A204.1 (cell line): ENCODE measurements around the gene CMTR2.

ENCODE experiments used
- FAIRE-seq: peaks from 2 replicates; lab custom pipeline; 2012; peaks lifted over from hg19 to GRCh38; lab: Jason Lieb, UNC

Gene CMTR2

GRCh38 chr16:71276589-71277334 lies 12.4 kb downstream of the CMTR2 start:
- FAIRE-seq, result no peak

- FAIRE-seq, result no peak
Observed at GRCh38 chr16:71273384-71273783, 15.8 kb downstream of the CMTR2 start.

DNA sequence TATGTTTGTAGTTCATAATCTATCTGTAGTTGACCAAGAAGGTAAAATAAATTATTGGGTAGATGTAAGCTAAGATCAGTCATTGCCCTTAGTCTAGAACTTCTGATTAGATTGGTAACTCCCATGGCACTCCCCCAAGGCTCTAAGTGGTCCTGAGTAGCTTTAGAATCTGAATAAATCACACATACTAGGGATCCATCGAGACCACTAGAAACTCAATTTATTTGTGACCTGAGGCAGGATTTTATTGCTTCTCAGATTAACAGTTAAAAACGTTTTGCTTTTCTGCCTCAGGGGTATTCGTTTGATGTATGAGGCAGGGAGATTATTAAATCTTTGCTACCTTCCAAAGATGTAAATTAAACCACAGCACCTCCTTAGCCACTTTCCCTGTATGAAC lies 24.9 kb downstream of the CMTR2 start:
- FAIRE-seq, result no peak

GRCh38 chr16:71263582-71263981 lies 25.6 kb downstream of the CMTR2 start:
- no peak for FAIRE-seq

DNA sequence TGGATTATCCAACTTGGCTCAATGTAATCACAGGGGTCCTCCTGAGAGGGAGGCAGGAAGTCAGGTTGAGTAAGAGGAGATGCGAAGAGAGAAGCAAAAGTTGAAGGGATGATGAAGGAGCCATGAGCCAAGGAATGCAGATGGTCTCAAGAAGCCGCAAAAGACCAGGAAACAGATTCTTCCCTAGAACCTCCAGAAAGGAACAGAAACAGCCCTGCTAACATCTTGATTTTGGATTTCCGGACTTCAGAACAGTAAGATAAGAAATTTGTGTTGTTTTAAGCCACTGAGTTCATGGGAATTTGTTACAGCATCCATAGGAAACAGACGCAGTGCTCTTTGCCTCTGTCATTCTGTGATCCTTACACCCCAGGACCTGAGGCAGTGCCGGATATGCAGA lies 26.8 kb downstream of the CMTR2 start:
- FAIRE-seq, result no peak

GRCh38 chr16:71260995-71261394 lies 28.2 kb downstream of the CMTR2 start:
- no peak for FAIRE-seq

GRCh38 chr16:71259086-71259485 lies 30.1 kb downstream of the CMTR2 start:
- no peak for FAIRE-seq

DNA sequence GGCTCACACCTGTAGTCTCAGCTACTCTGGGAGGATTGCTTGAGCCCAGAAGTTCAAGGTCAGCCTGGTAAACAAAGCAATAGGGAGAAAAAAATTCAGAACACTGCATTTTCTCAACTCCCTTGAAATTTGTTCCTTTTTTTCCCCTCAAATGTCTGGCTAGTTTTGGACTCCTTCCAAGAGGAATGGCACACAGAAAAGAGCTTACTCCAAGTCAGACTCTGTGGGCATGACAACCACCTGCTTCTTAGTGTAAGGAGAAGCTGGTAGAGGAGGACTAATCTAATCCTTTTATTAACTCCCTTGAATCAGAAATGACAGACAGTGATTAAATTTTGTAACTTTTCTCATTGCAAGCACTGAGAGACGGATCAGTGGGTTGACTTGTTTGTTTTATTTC lies 30.8 kb downstream of the CMTR2 start:
- no peak for FAIRE-seq

- no peak for FAIRE-seq
Observed at GRCh38 chr16:71257768-71258167, 31.4 kb downstream of the CMTR2 start.

DNA sequence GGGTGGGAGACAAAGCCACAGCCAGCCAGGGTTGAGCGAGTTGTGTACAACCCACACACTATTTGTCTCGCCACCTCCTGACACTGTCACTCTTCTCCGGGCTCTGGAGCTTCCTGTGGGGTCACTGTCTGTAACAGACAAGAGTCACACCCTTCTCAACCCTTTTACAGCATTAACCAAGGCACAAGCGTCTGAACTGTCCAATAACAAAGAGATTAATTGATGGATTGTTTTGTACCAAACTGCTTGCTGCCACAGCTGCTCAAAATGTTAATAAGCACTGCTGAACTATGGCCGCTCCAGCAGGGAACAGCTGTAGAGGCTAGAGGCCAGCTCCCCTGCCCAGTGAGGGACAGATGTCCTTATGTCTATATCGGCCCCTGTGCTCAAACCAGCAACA lies 33.5 kb downstream of the CMTR2 start:
- FAIRE-seq, result no peak

- FAIRE-seq, result no peak
Observed at GRCh38 chr16:71254832-71255525, 34.2 kb downstream of the CMTR2 start.

DNA sequence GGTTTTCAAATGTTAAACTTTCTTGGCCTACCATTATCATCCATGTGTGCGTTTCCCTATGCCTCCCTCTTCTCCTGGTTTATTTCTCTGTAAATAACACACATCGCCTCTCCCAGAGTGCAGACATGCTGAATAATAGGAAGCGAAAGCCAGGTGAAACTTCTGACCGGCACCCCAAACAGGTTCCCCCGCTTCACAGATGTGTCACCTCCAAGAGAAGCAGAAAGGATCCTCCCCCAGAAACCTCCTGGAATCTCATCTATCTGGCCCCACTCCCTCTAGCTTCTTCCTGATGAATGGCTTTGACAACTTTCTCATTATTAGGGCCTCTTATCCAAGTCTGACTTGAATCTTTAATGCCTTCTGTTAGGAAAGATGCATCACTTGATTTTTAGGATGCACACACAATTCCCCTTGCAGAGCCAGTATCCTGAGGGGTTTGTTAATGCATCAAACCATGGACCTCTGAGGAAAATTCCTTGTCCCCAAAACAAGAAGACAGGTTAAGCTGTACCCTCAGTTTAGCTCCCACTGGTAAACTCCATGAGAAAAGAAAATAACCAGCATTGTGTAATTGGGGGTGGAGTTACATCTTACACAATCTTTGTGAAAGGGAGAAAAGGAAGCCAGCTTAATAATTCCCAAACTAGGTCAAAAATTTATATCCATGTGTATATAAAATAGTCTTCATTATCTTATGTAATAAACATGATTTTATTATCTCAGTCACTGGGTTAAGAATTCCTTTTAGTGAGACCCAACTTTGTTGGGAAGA lies 38.6 kb downstream of the CMTR2 start:
- no peak for FAIRE-seq

- no peak for FAIRE-seq
Observed at GRCh38 chr16:71249399-71249798, 39.8 kb downstream of the CMTR2 start.

- FAIRE-seq, result no peak
Observed at GRCh38 chr16:71247478-71247877, 41.7 kb downstream of the CMTR2 start.

DNA sequence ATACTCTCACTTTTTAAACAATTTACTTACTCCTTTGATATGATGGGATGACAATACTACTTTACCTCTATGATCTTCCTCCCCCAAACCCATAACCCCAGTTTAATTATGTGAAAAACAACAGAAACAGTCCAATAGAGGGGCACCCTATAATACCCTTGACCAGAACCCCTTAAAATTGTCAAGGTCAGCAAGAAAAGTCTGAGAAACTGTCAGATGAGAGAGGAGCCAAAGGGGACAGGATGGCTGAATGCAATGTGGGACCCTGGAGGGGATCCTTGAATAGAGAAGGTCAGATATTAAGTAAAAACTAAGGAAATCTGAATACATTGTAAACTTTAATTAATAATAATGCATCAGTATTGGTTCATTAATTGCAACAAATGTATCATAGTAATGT lies 42.9 kb downstream of the CMTR2 start:
- FAIRE-seq, result no peak

- no peak for FAIRE-seq
Observed at GRCh38 chr16:71244521-71244920, 44.7 kb downstream of the CMTR2 start.

DNA sequence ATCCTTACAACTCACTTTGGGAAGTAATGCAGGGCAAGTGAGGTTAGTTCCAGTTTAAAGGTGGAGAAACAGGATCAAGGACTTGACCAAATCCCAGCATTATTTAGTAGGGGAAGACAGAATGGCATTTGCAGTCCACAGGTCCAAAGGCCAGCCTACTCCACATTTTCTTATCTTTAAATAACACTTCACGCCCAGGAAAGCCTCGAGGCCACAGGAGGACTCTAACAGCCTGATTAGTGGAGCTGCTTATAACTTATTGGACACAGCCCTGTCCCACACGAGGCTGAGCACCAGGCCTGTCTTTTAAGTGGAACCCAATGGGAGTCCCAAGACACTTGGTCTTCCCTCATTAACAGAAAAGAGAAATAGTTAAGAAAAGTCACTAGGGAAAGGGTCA lies 46.6 kb downstream of the CMTR2 start:
- FAIRE-seq, result no peak

DNA sequence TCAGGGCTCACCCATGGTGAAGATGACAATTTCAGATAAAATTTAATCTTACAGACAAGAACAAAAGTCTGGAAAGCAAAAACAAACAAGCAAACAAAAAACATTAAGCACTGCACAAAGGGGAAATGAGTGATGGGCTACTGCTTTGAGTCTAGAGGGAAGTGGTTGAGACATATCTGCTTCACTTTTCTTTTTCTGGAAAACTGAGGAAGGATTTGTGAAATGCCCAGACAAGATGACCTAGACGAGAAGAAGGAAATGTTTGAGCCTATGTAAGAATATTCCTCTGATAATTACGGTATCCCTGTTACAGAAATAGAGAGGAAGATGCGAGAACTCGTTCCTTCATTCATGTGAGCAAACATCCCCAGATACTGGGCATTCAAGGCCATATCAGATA lies 47.2 kb downstream of the CMTR2 start:
- FAIRE-seq, result no peak
